Fibroblast of the aortic adventitia (primary cell): ENCODE measurements around the gene CAD. TPM values are rescaled to one million over a fixed set of nuclear protein-coding genes. Genes with fewer than 3 reads are reported as not detected.

Source experiments
- DNase-seq: peaks from one replicate; pipeline ENCODE4 v3.0.0-alpha.2; 2010; ENCODE audit warnings: low read depth
- H3K4me3 ChIP-seq: 2 replicates; pipeline ENCODE4 v1.5.1; 2011; ENCODE audit warnings: low read depth, mild to moderate bottlenecking, control low read depth, low read length, moderate library complexity
- CTCF ChIP-seq: IDR thresholded peaks from 2 replicates; pipeline ENCODE4 v1.5.1; 2011; ENCODE audit warnings: mild to moderate bottlenecking, low read length, control low read depth, inconsistent platforms; ENCODE audit not compliant: insufficient read depth
- total RNA-seq: library from RNA; depleted of rRNA; stranded (reverse); fragments of >200 nt; gene quantifications from 2 replicates; pipeline ENCODE4 v1.2.3, GENCODE V29; 2012; ENCODE audit warnings: low replicate concordance

Gene CAD
- total RNA-seq, 1 donor: 35.5 TPM

- no peak for DNase-seq
- no peak for TF ChIP-seq CTCF
These were observed 8.4 kb downstream of the CAD start for GRCh38 chr2:27225526-27225925.

GRCh38 chr2:27227501-27227900, 10.3 kb downstream of the CAD start:
- no peak for TF ChIP-seq CTCF
- no peak for DNase-seq
- H3K4me3 ChIP-seq: no peak overlapping the region

More at GRCh38 chr2:27225526-27225925, 8.4 kb downstream of the CAD start:
- no peak overlapping the region for H3K4me3 ChIP-seq

GRCh38 chr2:27231921-27232320, 14.8 kb downstream of the CAD start:
- TF ChIP-seq CTCF: no peak
- DNase-seq: no peak
- H3K4me3 ChIP-seq: no peak overlapping the region

GRCh38 chr2:27233341-27233740, 16.2 kb downstream of the CAD start:
- no peak for DNase-seq
- H3K4me3 ChIP-seq: no peak overlapping the region
- TF ChIP-seq CTCF: no peak

GRCh38 chr2:27236136-27236535, 19.0 kb downstream of the CAD start:
- no peak for TF ChIP-seq CTCF
- H3K4me3 ChIP-seq: no peak overlapping the region
- DNase-seq: no peak

GRCh38 chr2:27236626-27237025, 19.5 kb downstream of the CAD start:
- TF ChIP-seq CTCF: no peak
- no peak overlapping the region for H3K4me3 ChIP-seq
- DNase-seq: no peak

- no peak for TF ChIP-seq CTCF
- H3K4me3 ChIP-seq: no peak overlapping the region
- DNase-seq: no peak
These were observed 20.3 kb downstream of the CAD start for GRCh38 chr2:27237341-27237945.
